CD8-positive, alpha-beta memory T cell (primary cell): ENCODE measurements around the gene TLE2. TPM values are rescaled to one million over a fixed set of nuclear protein-coding genes. Genes with fewer than 3 reads are reported as not detected.

Source experiments
- CTCF ChIA-PET: fragments of 350-600 bp; sonication (Branson Sonifier 250); formaldehyde crosslinking; loops from one replicate; lab custom pipeline; 2021; ENCODE audit warnings: antibody characterized with exemption; lab: Charles Lee
- POLR2A ChIA-PET: fragments of 350-600 bp; sonication (Branson Sonifier 250); formaldehyde crosslinking; loops from one replicate; lab custom pipeline; 2021; ENCODE audit warnings: antibody characterized with exemption; lab: Charles Lee
- DNase-seq, 5 donors: peaks; one replicate each; pipeline versions ENCODE4 v3.0.0 to v3.0.0-alpha.2; 2020 to 2022; ENCODE audit warnings: mixed read lengths in 1 of 5
- H3K27ac ChIP-seq: one replicate; pipeline ENCODE4 v1.7.0; 2013; ENCODE audit warnings: low read depth, mild to moderate bottlenecking, low read length, moderate library complexity
- H3K27me3 ChIP-seq: 2 replicates; pipeline ENCODE4 v1.7.0; 2013; ENCODE audit warnings: low read length, mild to moderate bottlenecking; ENCODE audit not compliant: insufficient read depth, poor library complexity, severe bottlenecking
- H3K36me3 ChIP-seq: 2 replicates; pipeline ENCODE4 v1.7.0; 2013; ENCODE audit warnings: mild to moderate bottlenecking, low read length, moderate library complexity; ENCODE audit not compliant: insufficient read depth
- H3K4me1 ChIP-seq: 2 replicates; pipeline ENCODE4 v1.7.0; 2013; ENCODE audit warnings: mild to moderate bottlenecking, low read length, moderate library complexity; ENCODE audit not compliant: insufficient read depth
- H3K4me3 ChIP-seq: 2 replicates; pipeline ENCODE4 v1.7.0; 2013; ENCODE audit warnings: mild to moderate bottlenecking, low read length
- H3K9me3 ChIP-seq: 2 replicates; pipeline ENCODE4 v1.7.0; 2013; ENCODE audit warnings: mild to moderate bottlenecking, low read length
- H3K27ac Mint-ChIP-seq, 8 donors: one replicate each; pipeline ENCODE4 v1.8.0; 2020 to 2021; ENCODE audit warnings: mixed read lengths in 8 of 8, mild to moderate bottlenecking in 6 of 8, inconsistent platforms in 3 of 8, moderate library complexity in 3 of 8
- H3K27me3 Mint-ChIP-seq, 2 donors: one replicate each; pipeline ENCODE4 v1.8.0; 2020 to 2021; ENCODE audit warnings: mixed read lengths in 2 of 2, mild to moderate bottlenecking in 1 of 2, moderate library complexity in 1 of 2
- H3K36me3 Mint-ChIP-seq, 3 donors: one replicate each; pipeline ENCODE4 v1.8.0; 2020 to 2021; ENCODE audit warnings: mixed read lengths in 3 of 3, inconsistent platforms in 1 of 3, mild to moderate bottlenecking in 1 of 3
- H3K4me1 Mint-ChIP-seq, 3 donors: one replicate each; pipeline ENCODE4 v1.8.0; 2020 to 2021; ENCODE audit warnings: mixed read lengths in 3 of 3, inconsistent platforms in 1 of 3, mild to moderate bottlenecking in 1 of 3
- H3K4me3 Mint-ChIP-seq, 7 donors: one replicate each; pipeline ENCODE4 v1.8.0; 2020 to 2021; ENCODE audit warnings: mixed read lengths in 7 of 7, mild to moderate bottlenecking in 6 of 7, moderate library complexity in 4 of 7, inconsistent platforms in 2 of 7
- H3K9me3 Mint-ChIP-seq, 5 donors: one replicate each; pipeline ENCODE4 v1.8.0; 2020 to 2022; ENCODE audit warnings: mixed read lengths in 5 of 5, mild to moderate bottlenecking in 3 of 5, moderate library complexity in 2 of 5, inconsistent platforms in 1 of 5
- polyA plus RNA-seq: library from polyadenylated mRNA; unstranded; fragments of 300-500 nt; fragmentation: Illumina TruSeq; gene quantifications from one replicate; pipeline ENCODE4 v1.2.3, GENCODE V29; 2021
- total RNA-seq, 2 experiments: library from RNA; stranded (reverse); gene quantifications; one replicate each; pipeline ENCODE4 v1.2.3, GENCODE V29; 2021

The TLE2 gene
- total and polyA plus RNA-seq, 3 experiments from 2014 or later, result 3.8 to 5.3 (median 5.0) TPM

GRCh38 chr19:3047496-3048189 lies 18.6 kb upstream of the TLE2 start:
- ChIA-PET POLR2A (interaction anchor here (1.0 to 2.3 kb wide), 2 partner anchors 10 to 13 kb away, joined by 3 to 7 read pairs; no protein-coding TSS in a partner anchor), CTCF (interaction anchor here (1.3 kb wide), 1 partner anchor 12 kb away, joined by 5 read pairs; no protein-coding TSS in a partner anchor)
- no peaks in the 10 kb centered on the region for H3K27me3 ChIP-seq
- peaks cover 0 to 2% of the 10 kb centered on the region in 2 donors for H3K27me3 Mint-ChIP-seq
- H3K4me1 ChIP-seq, result peaks cover 10% of the 10 kb centered on the region
- H3K36me3 ChIP-seq, result no peaks in the 10 kb centered on the region
- peak overlapping the region; percentile 20 for H3K27ac ChIP-seq
- peaks cover 11 to 21% (median 21%) of the 10 kb centered on the region in 3 donors for H3K4me1 Mint-ChIP-seq
- peak overlapping the region; percentile 15 to 94 (median 86) for H3K27ac Mint-ChIP-seq
- H3K9me3 Mint-ChIP-seq, result no peaks in the 10 kb centered on the region
- peak; percentile 26 to 72 (median 45) for DNase-seq
- H3K4me3 ChIP-seq, result peak overlapping the region; percentile 3
- H3K36me3 Mint-ChIP-seq, result peaks cover 0 to 2% (median 0%) of the 10 kb centered on the region in 3 donors
- no peaks in the 10 kb centered on the region for H3K9me3 ChIP-seq
- peak overlapping the region; percentile 87 to 95 (median 91) for H3K4me3 Mint-ChIP-seq

GRCh38 chr19:3046698-3047495 lies 17.8 kb upstream of the TLE2 start:
- Mint-ChIP-seq H3K4me3 (peak overlapping the region in 6 of 7 donors; percentile 87 to 94 (median 91)), H3K4me1 (peaks cover 14 to 25% (median 25%) of the 10 kb centered on the region in 3 donors), H3K27ac (peak overlapping the region in 2 of 8 donors; percentile 15 to 77), H3K36me3 (no peaks in the 10 kb centered on the region), H3K9me3 (no peaks in the 10 kb centered on the region), H3K27me3 (peaks cover 0 to 2% of the 10 kb centered on the region in 2 donors)
- Histone ChIP-seq H3K4me3 (peak overlapping the region; percentile 3), H3K36me3 (no peaks in the 10 kb centered on the region), H3K27ac (peak overlapping the region; percentile 20), H3K27me3 (no peaks in the 10 kb centered on the region), H3K4me1 (peaks cover 10% of the 10 kb centered on the region), H3K9me3 (no peaks in the 10 kb centered on the region)
- no peak for DNase-seq
- ChIA-PET POLR2A (interaction anchor here (1.9 to 2.3 kb wide), 2 partner anchors 11 to 14 kb away, joined by 6 to 7 read pairs; no protein-coding TSS in a partner anchor), CTCF (interaction anchor here (1.2 to 2.1 kb wide), 4 partner anchors 11 to 96 kb away, joined by 3 to 6 read pairs (median 5); no protein-coding TSS in a partner anchor)

- Histone ChIP-seq H3K9me3 (no peaks in the 10 kb centered on the region), H3K27ac (no peak overlapping the region), H3K27me3 (no peaks in the 10 kb centered on the region), H3K4me3 (no peak overlapping the region), H3K36me3 (no peaks in the 10 kb centered on the region), H3K4me1 (peaks cover 10% of the 10 kb centered on the region)
- Mint-ChIP-seq H3K4me3 (peak overlapping the region in 6 of 7 donors; percentile 8 to 68 (median 53)), H3K27me3 (peaks cover 0 to 2% of the 10 kb centered on the region in 2 donors), H3K36me3 (no peaks in the 10 kb centered on the region), H3K9me3 (no peaks in the 10 kb centered on the region), H3K27ac (peak overlapping the region in 4 of 8 donors; percentile 72 to 88 (median 76)), H3K4me1 (peaks cover 14 to 25% (median 25%) of the 10 kb centered on the region in 3 donors)
- no peak for DNase-seq
- CTCF ChIA-PET, result interaction anchor here (1.2 to 2.1 kb wide), 3 partner anchors 10 to 96 kb away, joined by 3 to 6 read pairs (median 5); no protein-coding TSS in a partner anchor
- POLR2A ChIA-PET, result interaction anchor here (1.9 kb wide), 1 partner anchor 10 kb away, joined by 6 read pairs; no protein-coding TSS in a partner anchor
Measured at GRCh38 chr19:3045885-3046697, 17.0 kb upstream of the TLE2 start.

- Histone ChIP-seq H3K9me3 (no peaks in the 10 kb centered on the region), H3K36me3 (no peaks in the 10 kb centered on the region), H3K4me1 (peaks cover 10% of the 10 kb centered on the region), H3K27ac (no peak overlapping the region), H3K27me3 (no peaks in the 10 kb centered on the region), H3K4me3 (no peak overlapping the region)
- Mint-ChIP-seq H3K27ac (no peak overlapping the region), H3K4me3 (no peak overlapping the region), H3K36me3 (no peaks in the 10 kb centered on the region), H3K9me3 (no peaks in the 10 kb centered on the region), H3K27me3 (peaks cover 0 to 2% of the 10 kb centered on the region in 2 donors), H3K4me1 (peaks cover 14 to 25% (median 25%) of the 10 kb centered on the region in 3 donors)
- ChIA-PET POLR2A (interaction anchor here (1.9 kb wide), 1 partner anchor 9 kb away, joined by 6 read pairs; no protein-coding TSS in a partner anchor), CTCF (interaction anchor here (2.1 kb wide), 1 partner anchor 59 kb away, joined by 6 read pairs; no protein-coding TSS in a partner anchor)
- no peak for DNase-seq
Measured at GRCh38 chr19:3045191-3045590, 16.1 kb upstream of the TLE2 start.

- Histone ChIP-seq H3K27ac (no peak overlapping the region), H3K9me3 (no peaks in the 10 kb centered on the region), H3K36me3 (no peaks in the 10 kb centered on the region), H3K27me3 (no peaks in the 10 kb centered on the region), H3K4me3 (no peak overlapping the region), H3K4me1 (peaks cover 2% of the 10 kb centered on the region)
- H3K9me3 Mint-ChIP-seq, result no peaks in the 10 kb centered on the region
- ChIA-PET POLR2A (interaction anchor here (0.6 to 2.8 kb wide), 4 partner anchors 9 to 18 kb away, joined by 3 to 11 read pairs (median 4); no protein-coding TSS in a partner anchor), CTCF (interaction anchor here (1.2 to 1.4 kb wide), 2 partner anchors 9 to 61 kb away, joined by 4 to 5 read pairs; no protein-coding TSS in a partner anchor)
- no peaks in the 10 kb centered on the region for H3K36me3 Mint-ChIP-seq
- H3K4me3 Mint-ChIP-seq, result peak overlapping the region in 1 of 7 donors; percentile 73
- H3K27me3 Mint-ChIP-seq, result peaks cover 0 to under 1% of the 10 kb centered on the region in 2 donors
- H3K4me1 Mint-ChIP-seq, result peaks cover 9 to 19% (median 17%) of the 10 kb centered on the region in 3 donors
- H3K27ac Mint-ChIP-seq, result peak overlapping the region in 1 of 8 donors; percentile 13
- no peak for DNase-seq
Measured at GRCh38 chr19:3042621-3043267, 13.7 kb upstream of the TLE2 start.

- peak overlapping the region in 1 of 7 donors; percentile 73 for H3K4me3 Mint-ChIP-seq
- no peak overlapping the region for H3K4me3 ChIP-seq
- H3K36me3 Mint-ChIP-seq, result no peaks in the 10 kb centered on the region
- H3K9me3 Mint-ChIP-seq, result no peaks in the 10 kb centered on the region
- peaks cover 6 to 15% (median 12%) of the 10 kb centered on the region in 3 donors for H3K4me1 Mint-ChIP-seq
- H3K9me3 ChIP-seq, result no peaks in the 10 kb centered on the region
- H3K36me3 ChIP-seq, result no peaks in the 10 kb centered on the region
- H3K27me3 Mint-ChIP-seq, result no peaks in the 10 kb centered on the region
- no peaks in the 10 kb centered on the region for H3K27me3 ChIP-seq
- no peak for DNase-seq
- peak overlapping the region; percentile 33 for H3K27ac ChIP-seq
- CTCF ChIA-PET, result interaction anchor here (1.4 kb wide), 1 partner anchor 62 kb away, joined by 5 read pairs; no protein-coding TSS in a partner anchor
- H3K27ac Mint-ChIP-seq, result peak overlapping the region in 1 of 8 donors; percentile 13
- POLR2A ChIA-PET, result interaction anchor here (1.0 to 2.8 kb wide), 3 partner anchors 10 to 19 kb away, joined by 3 to 11 read pairs (median 4); no protein-coding TSS in a partner anchor
- H3K4me1 ChIP-seq, result no peaks in the 10 kb centered on the region
Measured at GRCh38 chr19:3041761-3042620, 12.9 kb upstream of the TLE2 start.
